ENCODE results near the gene EVC2.

DNA sequence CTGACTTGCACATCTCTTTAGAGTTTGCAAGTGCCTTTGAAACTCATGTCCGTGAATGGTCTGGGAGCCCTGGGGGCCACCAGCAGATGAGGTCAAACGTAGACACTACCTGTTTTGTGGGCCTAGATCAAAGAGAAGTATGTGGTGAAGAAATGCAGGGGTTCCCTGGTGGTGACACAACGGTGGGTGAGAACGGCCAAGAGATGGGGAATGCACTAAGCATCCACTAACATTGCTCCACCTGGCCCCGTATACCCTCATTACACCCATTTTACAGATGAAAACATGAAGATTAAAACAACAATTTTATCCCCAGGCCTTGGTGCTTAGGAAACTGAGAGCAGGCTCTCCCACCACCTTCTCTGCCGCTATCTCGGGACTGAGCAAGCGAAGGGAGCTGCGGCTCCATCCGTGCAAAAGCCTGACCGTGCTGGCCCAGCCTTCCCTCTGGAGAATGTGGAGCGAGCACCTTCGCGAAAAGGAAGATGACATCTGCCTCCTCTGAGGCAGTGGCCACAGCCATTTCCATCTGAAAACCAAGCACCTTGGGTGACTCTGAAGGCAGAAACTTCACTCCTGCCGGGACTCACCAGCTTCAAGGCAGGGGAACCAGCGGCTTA lies 91.9 kb downstream of the EVC2 start:
- TF ChIP-seq, protein P1, sequence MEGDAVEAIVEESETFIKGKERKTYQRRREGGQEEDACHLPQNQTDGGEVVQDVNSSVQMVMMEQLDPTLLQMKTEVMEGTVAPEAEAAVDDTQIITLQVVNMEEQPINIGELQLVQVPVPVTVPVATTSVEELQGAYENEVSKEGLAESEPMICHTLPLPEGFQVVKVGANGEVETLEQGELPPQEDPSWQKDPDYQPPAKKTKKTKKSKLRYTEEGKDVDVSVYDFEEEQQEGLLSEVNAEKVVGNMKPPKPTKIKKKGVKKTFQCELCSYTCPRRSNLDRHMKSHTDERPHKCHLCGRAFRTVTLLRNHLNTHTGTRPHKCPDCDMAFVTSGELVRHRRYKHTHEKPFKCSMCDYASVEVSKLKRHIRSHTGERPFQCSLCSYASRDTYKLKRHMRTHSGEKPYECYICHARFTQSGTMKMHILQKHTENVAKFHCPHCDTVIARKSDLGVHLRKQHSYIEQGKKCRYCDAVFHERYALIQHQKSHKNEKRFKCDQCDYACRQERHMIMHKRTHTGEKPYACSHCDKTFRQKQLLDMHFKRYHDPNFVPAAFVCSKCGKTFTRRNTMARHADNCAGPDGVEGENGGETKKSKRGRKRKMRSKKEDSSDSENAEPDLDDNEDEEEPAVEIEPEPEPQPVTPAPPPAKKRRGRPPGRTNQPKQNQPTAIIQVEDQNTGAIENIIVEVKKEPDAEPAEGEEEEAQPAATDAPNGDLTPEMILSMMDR (IDR thresholded peaks at IDR 0.05) = no peak
- TF ChIP-seq POLR2A (IDR thresholded peaks at IDR 0.05) = no peak
